HG03378 (cell line): Measurements from ENCODE around the gene MCF2L2.

Experiments used
- ATAC-seq: cut with Tn5 transposase; IDR thresholded peaks from one replicate; pipeline ENCODE4 v1.9.1; 2021; ENCODE audit warnings: mild to moderate bottlenecking, moderate library complexity; ENCODE audit not compliant: unreplicated experiment

Gene MCF2L2

GRCh38 chr3:183269345-183269744, 159.1 kb downstream of the MCF2L2 start:
- no peak for ATAC-seq

DNA sequence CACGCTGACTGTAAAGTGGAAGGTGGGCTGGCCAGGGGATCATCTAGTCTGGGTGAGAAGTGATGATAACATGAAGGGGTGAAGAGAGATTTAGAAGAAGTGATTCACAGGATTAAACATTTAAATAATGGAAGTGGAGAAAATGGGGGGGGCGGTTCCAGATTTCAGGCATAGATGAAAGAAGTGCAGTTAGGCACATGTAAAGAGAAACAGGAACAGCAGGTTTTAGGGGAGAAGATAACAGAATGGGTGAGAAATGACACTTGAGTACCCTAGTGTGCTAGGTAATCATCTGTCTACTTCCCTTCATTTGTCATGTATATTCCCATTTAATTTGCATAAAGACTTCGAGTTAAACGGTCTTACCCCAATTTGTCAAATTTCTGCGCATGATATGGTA, 160.1 kb downstream of the MCF2L2 start:
- no peak for ATAC-seq

- ATAC-seq, result no peak
These were observed 161.3 kb downstream of the MCF2L2 start for GRCh38 chr3:183267140-183267539.

- ATAC-seq, result no peak
These were observed 162.0 kb downstream of the MCF2L2 start for GRCh38 chr3:183266454-183266853.

GRCh38 chr3:183265834-183266417, 162.5 kb downstream of the MCF2L2 start:
- ATAC-seq, result no peak

- no peak for ATAC-seq
These were observed 163.2 kb downstream of the MCF2L2 start for GRCh38 chr3:183265157-183265642.

DNA sequence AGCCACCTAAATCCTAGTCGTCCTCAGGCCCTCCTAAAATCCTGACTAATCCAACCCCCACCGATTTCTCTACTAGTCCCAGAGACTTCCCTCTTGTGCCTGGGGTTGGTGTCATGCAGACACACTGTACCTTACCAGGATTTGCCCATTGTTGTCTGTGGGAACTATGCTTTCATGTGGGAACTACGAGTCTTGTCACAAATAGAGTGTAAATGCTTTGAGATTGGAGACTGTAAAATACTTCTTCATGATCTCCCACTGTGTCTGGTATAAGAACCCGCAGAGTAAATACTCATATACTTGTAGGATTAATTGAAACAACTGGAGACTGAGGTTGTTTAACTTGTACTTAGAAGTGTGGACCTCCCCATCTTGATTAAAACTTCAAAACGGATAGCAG, 164.2 kb downstream of the MCF2L2 start:
- no peak for ATAC-seq

DNA sequence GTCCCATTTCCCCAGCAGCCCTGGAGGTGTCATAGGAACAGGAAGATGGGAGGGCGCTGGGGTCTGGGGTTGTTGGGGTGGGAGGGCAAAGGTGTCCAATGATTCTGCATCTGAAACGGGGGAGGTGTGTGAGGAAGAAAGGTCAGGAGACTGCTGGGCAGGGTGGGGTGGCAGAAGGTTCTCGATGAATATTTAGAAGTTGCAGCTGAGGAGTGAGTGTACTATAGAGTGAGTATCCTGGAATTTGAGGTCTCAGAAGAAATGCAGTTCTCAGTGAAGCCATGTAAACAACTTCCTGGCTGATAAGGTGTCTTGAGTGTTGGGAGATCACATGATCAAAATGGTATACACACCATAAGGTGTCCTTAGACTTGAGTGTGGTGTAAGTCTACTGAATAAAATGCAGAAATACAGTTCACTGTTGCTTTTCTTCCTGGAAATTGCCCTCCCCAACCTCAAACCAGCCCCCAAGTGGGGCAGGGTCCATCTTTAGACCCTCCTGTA, 165.5 kb downstream of the MCF2L2 start:
- ATAC-seq, result no peak

- ATAC-seq, result no peak
These were observed 167.2 kb downstream of the MCF2L2 start for GRCh38 chr3:183261151-183261724.

DNA sequence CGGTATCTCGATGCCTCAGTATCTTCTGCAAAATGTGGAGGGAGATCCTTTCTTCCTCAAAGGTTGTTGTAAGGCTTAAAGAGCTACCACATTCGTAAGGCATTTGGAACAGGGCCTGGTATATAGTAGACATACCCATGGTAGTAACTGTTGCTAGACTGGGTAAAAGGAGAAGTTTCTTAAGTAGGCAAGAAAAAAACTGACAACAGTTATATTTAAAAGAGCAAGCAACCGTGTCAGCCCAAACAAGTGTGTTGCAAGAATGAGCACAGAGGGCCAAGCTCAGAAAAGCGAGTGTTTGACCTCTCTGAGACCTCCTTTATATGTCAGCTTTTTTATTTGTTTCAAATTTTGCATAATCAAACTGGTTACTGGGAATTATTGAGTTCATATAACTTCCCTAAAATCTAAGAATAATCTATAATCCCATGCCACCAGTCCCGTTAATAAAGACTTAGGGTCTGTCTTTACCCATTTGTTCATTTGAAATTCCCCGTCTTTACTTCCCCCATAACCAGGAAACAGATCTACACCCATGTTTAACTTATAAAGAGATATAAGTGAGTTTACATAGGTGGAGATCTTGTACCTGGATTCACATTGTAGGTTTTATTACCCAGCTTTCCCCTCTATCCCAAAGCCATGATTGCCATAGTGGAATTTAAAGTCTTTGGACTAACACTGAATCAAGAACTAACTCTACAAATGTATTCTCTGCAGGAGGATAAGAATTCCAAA, 168.1 kb downstream of the MCF2L2 start:
- ATAC-seq, result no peak

GRCh38 chr3:183259621-183260020, 168.8 kb downstream of the MCF2L2 start:
- no peak for ATAC-seq

DNA sequence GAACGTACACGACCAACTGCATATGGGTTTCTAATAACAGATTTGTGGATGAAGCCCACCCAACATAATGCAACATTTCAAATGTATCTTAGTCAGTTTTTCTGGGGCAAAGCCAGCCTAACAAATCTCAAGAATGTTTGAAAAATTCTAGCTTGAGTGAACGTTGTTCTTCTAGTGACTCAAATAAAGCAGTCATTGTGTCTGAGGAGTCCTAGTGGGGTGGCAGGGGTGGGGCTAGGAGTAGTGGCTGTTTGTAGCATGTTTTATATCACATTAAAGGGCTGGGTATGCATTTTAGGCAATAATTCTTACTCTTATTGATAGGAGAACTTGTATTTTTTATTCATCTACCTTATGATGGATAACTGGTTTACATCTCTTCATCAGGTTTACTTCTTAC, 169.3 kb downstream of the MCF2L2 start:
- no peak for ATAC-seq

DNA sequence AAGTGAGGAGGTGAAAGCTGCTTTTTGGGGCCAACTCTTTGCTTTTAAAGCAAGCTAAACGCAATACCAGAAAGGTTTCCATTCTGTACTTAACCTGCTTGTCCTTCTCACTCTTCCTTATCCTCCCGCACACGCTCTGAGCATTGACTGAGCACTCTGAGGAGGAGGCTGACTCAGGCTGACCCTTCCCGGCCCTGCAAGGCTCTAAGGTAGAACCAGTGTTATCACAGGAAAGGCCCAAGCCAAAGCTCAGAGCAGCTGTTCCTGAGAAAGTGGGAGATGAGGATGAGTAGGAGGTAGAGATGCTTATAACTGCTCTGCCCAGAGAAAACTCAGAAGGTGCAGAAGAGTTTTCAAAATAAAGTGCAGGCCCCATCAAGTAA, 173.1 kb downstream of the MCF2L2 start:
- no peak for ATAC-seq

GRCh38 chr3:183254487-183255347, 173.7 kb downstream of the MCF2L2 start:
- no peak for ATAC-seq

- no peak for ATAC-seq
These were observed 174.6 kb downstream of the MCF2L2 start for GRCh38 chr3:183253528-183254486.

DNA sequence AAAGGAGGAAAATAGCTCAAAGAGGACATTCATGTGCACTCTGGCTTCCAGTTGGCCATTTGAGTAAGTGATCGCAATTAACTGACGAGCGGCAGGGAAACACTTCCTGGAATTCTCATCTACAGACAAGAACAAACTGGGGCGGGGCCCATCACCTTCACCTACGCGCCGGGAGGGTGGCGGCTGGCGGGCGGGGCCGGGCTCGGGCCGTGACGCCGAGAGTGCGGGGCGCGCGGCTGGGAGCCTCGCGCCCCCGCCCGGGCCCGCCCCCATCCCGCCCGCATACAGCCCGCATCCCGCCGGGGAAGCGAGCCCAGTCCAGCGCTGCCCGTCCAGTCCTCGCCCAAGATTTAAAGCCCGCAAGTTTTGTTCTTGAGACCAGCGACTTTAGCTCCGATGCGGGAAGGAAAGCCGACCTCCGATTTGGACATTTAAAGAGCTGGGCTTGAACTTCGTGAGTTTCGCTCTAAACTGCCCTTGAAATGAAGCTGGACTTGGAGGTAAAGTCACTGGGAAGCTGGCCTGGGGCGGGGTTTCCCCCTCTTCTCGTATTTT, 175.4 kb downstream of the MCF2L2 start, which contains the start of gene B3GNT5:
B3GNT5 (plus strand) TSS at position 281 of the 555 bp plus-strand sequence. CDS start 16,546 bp downstream, outside the sequence.
- no peak for ATAC-seq

GRCh38 chr3:183252118-183252782, 176.2 kb downstream of the MCF2L2 start:
- no peak for ATAC-seq

DNA sequence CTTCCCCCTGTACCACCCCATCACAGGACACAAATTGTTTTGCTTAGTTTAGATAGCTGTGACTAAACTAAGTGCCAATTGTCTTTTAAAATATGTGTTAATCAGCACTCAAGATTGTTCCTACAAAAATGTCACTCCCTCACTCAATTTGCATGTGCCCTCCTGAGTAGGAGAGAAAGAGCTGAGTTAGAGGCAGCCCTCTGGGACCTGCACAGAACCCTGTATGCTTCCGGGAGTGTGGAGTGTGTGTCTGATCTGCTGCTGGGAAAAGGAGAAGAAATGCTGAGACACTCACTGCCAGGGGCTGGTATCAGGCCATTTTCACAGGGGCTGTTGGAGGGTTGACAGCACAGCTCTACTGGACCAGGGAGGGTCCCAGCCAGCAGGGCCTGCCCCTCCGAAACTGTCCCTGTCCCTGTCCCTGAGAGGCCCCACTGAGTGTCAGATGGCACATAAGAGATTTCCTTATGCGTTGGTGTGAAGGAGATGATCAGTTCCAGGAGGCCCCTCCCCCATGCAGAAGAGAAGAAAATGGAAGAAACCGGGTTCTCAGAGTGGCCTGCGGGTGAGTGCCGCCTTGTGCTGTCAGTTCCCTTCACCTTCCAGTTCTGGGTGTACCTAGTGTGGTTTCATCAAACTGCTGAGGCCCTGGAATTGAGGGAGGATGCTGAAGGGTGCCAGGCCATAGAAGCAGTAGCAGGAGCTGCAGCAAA, 179.3 kb downstream of the MCF2L2 start:
- no peak for ATAC-seq
